ENCODE results near the gene PFKFB2. TPM values are rescaled to one million over a fixed set of nuclear protein-coding genes. Genes with fewer than 3 reads are reported as not detected.

PFKFB2 gene
- 10 to 100 TPM; 25.3 to 95.5 (median 58.0) TPM for total RNA-seq

DNA sequence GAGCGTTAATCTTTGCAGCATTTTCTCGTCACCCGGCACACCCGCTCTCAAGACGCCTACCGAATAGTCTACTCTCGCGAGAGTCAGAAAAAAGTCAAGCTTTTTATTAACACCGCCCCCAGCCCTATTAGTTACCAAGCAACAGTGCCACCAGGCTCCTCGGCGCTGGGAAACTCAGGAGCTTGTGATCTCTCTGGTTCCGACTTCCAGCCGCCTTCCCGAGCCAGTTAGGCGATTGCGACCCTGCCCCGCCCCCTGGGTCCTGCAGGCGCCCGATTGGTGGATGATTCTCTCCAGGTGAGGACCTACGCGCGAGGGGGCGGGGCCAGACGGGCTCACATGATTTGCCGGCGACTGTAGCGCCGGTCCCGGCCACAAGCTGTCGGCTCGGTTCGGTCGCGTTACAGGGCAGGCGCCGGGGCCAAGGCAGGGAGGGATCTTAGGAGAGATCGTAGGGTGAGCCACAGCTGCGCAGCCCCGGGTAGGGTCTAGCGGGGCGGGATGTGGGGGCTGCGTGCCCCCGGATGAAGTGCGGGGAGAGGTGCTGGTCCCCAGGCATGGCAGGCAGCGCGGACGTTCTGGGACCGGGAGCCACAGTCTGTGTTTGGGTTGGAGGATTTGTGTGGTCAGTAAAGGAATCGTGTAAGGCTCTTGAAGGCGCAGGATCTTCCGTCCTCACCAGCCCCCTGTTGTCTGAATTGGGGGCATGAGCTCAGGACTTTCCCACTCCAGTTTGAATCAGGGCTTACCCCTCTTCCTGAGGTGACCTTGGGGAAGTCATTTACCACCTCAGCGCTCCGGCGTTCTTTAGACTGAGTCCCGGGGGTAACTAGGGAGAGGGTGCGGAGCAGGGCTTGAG is at the start of gene PFKFB2:
PFKFB2 (plus strand) TSS at position 365 of the 859 bp plus-strand sequence. CDS start 1,443 bp downstream, outside the sequence.
- Histone ChIP-seq H3K9me3 (no peaks in the 10 kb centered on the region), H3K36me3 (peaks cover 0 to 13% (median 7%) of the 10 kb centered on the region in 4 donors), H3K27me3 (no peaks in the 10 kb centered on the region), H3K27ac (peak within 1 kb of the TSS; percentile 90 to 97 (median 94)), H3K4me3 (peak within 1 kb of the TSS; percentile 51 to 79 (median 58)), H3K4me1 (peaks cover 19 to 44% (median 37%) of the 10 kb centered on the region in 4 donors)
- ATAC-seq (ENCODE audit: low FRiP score in 2 of 2) (peak; percentile 90 to 96), DNase-seq (peak; percentile 99)
- TF ChIP-seq POLR2A (IDR thresholded peaks at IDR 0.05) (peak; percentile 39 to 98 (median 89)), POLR2AphosphoS5 (IDR thresholded peaks at IDR 0.05) (peak; percentile 85 to 97), EP300 (IDR thresholded peaks at IDR 0.05) (peak in 1 of 4 donors; percentile 73)
- TF ChIP-seq, protein P1, sequence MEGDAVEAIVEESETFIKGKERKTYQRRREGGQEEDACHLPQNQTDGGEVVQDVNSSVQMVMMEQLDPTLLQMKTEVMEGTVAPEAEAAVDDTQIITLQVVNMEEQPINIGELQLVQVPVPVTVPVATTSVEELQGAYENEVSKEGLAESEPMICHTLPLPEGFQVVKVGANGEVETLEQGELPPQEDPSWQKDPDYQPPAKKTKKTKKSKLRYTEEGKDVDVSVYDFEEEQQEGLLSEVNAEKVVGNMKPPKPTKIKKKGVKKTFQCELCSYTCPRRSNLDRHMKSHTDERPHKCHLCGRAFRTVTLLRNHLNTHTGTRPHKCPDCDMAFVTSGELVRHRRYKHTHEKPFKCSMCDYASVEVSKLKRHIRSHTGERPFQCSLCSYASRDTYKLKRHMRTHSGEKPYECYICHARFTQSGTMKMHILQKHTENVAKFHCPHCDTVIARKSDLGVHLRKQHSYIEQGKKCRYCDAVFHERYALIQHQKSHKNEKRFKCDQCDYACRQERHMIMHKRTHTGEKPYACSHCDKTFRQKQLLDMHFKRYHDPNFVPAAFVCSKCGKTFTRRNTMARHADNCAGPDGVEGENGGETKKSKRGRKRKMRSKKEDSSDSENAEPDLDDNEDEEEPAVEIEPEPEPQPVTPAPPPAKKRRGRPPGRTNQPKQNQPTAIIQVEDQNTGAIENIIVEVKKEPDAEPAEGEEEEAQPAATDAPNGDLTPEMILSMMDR (IDR thresholded peaks at IDR 0.05) = peak in 4 of 6 experiments; percentile 49 to 79 (median 66)
- WGBS, 2 donors = 3 to 12% methylated on average over 14 to 48 of the region's 56 CpGs

DNA sequence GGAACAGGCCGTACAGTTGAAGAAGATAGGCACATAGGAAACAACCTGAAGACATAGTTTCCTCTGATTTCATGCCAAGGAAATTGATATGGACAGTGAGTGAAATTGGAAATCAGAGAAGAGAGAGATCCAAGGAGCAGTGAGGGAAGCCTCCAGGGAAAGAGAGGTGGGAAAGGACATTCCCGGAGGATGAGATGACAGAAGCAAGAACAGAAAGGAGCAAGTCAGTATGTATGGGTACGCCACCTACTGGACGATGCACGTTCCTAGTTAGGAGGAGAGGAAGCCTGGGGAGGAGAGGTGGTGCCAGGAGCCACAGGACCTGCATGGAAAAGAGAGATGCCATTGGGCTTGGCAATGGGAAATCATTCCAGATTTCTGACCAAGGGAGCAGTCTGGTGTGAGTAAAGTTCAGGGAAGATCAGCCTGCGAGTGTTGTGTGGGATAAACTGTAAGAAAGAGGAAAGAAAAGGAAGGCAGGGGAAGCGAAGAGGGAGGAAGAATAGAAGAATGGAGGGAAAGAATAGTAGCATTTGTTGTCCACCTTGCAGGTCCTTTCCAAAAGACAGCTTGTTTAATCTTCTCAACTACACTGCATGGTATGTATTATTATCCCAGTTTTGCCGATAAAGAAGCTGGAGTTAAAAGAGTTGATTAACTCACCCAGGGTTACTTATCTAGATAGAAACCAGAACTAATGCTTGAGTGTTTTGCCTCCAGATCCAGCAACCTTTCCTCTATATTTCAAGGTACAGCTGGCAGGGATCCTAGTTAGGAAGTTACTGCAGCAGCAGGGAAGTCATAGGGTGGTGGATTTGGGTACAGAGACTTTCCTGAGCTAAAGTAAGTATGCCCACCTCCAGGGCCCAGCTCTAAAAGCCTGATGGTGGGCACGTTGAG is 47.9 kb upstream of the PFKFB2 start:
- Histone ChIP-seq H3K9me3 (no peaks in the 10 kb centered on the region), H3K36me3 (no peaks in the 10 kb centered on the region), H3K27me3 (no peaks in the 10 kb centered on the region), H3K4me1 (peaks cover 0 to 62% (median 17%) of the 10 kb centered on the region in 4 donors), H3K4me3 (no peak overlapping the region), H3K27ac (peak overlapping the region; percentile 57 to 87 (median 71))
- DNase-seq (peak in 1 of 2 donors; percentile 79), ATAC-seq (ENCODE audit: low FRiP score in 2 of 2) (peak; percentile 67)
- TF ChIP-seq POLR2A (IDR thresholded peaks at IDR 0.05) (no peak), POLR2AphosphoS5 (IDR thresholded peaks at IDR 0.05) (no peak)
- TF ChIP-seq, protein P1 (IDR thresholded peaks at IDR 0.05) = peak; percentile 47 to 68 (median 60)
- 37 to 38% methylated on average over 9 of the region's 9 CpGs for WGBS, 2 donors

DNA sequence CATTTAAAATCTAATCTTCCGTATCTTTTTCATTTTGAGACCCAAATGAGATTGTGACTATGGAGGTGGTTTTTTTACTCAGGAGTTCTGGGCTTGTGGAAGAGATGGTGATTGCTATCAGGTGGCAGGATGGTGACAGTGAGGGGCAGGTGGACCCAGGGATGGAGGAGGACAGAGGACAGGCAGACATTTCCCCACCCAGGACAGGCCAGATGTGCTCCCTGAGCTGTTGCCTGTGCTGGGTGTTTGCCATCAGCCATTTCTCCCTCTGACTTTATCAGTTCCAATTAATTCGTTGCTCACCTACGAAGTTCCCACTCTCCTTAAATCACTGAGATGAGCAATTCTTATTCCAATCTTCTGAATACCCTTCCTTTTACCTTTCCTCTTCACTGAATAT is 47.0 kb upstream of the PFKFB2 start:
- H3K27me3 ChIP-seq = no peaks in the 10 kb centered on the region
- no peak for TF ChIP-seq POLR2A (IDR thresholded peaks at IDR 0.05)
- H3K27ac ChIP-seq = peak overlapping the region; percentile 57 to 87 (median 68)
- no peaks in the 10 kb centered on the region for H3K36me3 ChIP-seq
- no peaks in the 10 kb centered on the region for H3K9me3 ChIP-seq
- H3K4me3 ChIP-seq = no peak overlapping the region
- H3K4me1 ChIP-seq = peaks cover 2 to 65% (median 17%) of the 10 kb centered on the region in 4 donors
- DNase-seq (no peak), ATAC-seq (ENCODE audit: low FRiP score in 2 of 2) (no peak)
- WGBS, 2 donors = 81 to 86% methylated on average over 3 of the region's 3 CpGs

DNA sequence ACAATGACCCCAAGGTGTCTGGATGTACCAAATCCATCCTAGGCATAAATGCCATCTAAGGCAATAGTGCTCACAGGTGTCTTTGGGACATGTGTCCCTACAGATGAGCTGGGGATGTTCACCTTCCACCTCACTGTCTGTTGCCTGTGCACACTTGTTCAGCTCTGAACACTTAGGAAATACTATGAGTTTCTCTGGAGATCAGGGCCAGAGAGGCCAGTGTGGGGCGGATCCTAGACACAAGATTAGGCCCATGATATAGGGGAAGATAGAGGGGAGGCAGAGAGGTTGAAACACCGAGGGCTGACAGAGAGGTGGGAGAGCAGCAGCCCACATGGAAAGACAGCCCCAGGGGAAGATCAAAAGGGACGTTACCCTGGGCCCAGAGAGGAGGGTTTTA is 46.2 kb upstream of the PFKFB2 start:
- H3K4me1 ChIP-seq = peaks cover 3 to 61% (median 17%) of the 10 kb centered on the region in 4 donors
- no peaks in the 10 kb centered on the region for H3K36me3 ChIP-seq
- no peak for ATAC-seq (ENCODE audit: low FRiP score in 2 of 2)
- no peak for DNase-seq
- no peak for TF ChIP-seq EP300 (IDR thresholded peaks at IDR 0.05)
- TF ChIP-seq, protein P1 (IDR thresholded peaks at IDR 0.05) = no peak
- TF ChIP-seq POLR2AphosphoS5 (IDR thresholded peaks at IDR 0.05) = no peak
- no peak for TF ChIP-seq POLR2A (IDR thresholded peaks at IDR 0.05)
- H3K4me3 ChIP-seq = no peak overlapping the region
- 67 to 78% methylated on average over 3 of the region's 3 CpGs for WGBS, 2 donors
- H3K27ac ChIP-seq = peak overlapping the region; percentile 57 to 87 (median 68)
- H3K27me3 ChIP-seq = no peaks in the 10 kb centered on the region
- no peaks in the 10 kb centered on the region for H3K9me3 ChIP-seq

All from upper lobe of left lung (tissue), 6 donors.